DMS 273 (cell line): Measurements from ENCODE around the gene NUDT3.
"Not testable (repeated sequence)": the region's sequence is repeated elsewhere in the genome, so short reads cannot be mapped to it uniquely, and the experiment has no call there.

ENCODE experiments used
- DNase-seq: peaks from one replicate; lab custom pipeline; 2025; ENCODE audit not compliant: unreplicated experiment; lab: John Stamatoyannopoulos, UW

Gene NUDT3

GRCh38 chr6:34263484-34263883 lies 129.0 kb downstream of the NUDT3 start:
- not testable (repeated sequence) for DNase-seq

DNA sequence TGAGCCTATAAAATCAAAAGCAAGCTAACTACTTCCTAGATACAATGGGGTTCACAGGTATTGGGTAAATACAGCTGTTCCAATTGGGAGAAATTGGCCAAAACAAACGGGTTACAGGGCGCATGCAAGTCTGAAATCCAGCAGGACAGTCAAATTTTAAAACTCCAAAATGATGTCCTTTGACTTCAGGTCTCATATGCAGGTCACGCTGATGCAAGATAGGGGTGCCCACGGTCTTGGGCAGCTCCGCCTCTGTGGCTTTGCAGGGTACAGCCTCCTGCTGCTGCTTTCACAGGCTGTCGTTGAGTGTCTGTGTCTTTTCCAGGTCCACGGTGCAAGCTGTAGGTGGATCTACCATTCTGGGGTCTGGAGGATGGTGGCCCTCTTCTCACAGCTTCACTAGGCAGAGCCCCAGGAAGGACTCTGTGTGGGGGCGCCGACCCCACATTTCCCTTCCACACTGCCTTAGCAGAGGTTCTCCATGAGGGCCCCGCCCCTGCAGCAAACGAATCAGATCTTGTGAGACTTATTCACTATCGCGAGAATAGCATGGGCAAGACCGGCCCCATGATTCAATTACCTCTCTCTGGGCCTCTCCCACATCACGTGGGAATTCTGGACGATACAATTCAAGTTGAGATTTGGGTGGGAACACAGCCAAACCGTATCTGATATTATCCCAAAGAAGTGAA lies 131.7 kb downstream of the NUDT3 start:
- DNase-seq: no peak

- DNase-seq: no peak
Measured at GRCh38 chr6:34259529-34260069, 132.9 kb downstream of the NUDT3 start.

DNA sequence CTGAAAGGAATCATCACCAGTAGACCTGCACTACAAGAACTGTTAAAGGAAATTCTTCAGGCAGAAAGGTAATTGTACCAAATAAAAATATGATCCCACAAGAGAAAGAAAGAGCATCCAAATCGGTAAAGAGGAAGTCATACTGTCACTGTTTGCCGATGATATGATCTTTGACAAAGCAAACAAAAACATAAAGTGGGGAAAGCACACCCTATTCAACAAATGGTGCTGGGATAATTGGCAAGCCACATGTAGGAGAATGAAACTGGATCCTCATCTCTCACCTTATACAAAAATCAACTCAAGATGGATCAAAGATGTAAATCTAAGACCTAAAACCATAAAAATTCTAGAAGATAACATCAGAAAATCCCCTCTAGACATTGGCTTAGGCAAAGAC lies 140.1 kb downstream of the NUDT3 start:
- DNase-seq: not testable (repeated sequence)

DNA sequence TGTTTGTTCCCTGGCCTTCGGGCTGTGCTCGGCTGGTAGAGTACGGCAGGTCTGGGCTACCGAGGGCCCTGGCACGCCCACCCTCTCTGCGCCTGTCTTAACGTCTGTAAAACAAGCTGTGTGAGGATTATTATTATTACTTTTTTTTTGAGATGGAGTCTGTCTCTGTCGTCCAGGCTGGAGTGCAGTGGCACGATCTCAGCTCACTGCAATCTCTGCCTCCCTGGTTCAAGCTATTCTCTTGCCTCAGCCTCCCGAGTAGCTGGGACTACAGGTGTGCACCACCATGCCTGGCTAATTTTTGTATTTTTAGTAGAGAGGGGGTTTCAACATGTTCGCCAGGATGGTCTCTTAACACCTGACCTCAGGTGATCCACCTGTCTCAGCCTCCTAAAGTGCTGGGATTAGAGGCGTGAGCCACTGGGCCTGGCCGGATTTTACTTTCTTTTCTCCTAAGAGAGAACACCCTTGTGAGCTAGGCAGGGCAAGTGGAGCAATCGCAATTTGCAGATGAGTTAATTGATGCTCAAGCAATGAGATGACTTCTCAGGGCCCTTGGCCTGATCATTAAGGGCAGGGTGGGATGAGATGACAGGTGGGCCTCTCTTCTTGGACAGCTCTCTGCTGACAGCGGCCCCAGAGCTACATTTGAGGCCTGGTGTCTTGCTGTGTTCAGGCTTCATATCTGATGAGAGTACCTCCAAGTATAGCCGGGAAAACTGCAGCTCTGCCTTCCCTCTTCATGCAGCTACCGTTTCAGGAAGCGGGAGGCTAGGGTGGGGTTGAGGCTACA lies 142.8 kb downstream of the NUDT3 start:
- no peak for DNase-seq

- peak; percentile 98 for DNase-seq
Measured at GRCh38 chr6:34248727-34249468, 143.6 kb downstream of the NUDT3 start, which contains the start of gene SMIM29. SMIM29 (minus strand) TSS chr6:34249006; CDS start chr6:34247791, 1,215 bp downstream.

DNA sequence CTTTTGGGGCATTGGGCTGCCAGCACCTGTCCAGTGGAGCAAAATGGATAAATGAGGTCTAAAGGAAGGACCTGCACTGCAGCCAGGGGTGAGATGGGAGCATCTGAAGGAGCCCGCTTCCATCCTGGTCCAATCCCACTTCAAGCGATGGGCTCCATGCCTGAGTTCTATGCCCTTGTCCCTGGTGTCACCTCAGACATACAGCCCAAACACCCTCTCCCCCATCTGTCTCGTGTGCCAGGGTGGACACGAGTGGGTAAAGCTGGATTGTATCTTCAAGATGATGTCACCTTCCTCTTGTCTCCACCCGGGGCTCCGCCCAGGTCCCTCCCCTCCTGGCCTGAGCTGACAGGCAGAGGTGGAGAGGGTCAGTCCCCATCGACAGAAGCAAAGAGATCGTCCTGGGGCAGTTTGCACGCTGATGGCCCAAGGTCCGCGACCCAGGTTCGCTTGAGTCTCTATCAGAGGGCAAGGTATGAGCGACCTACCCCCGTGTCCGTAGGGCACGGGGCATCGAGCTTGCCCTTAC lies 144.2 kb downstream of the NUDT3 start:
- peak; percentile 62 for DNase-seq

- peak; percentile 62 for DNase-seq
Measured at GRCh38 chr6:34247481-34248197, 144.8 kb downstream of the NUDT3 start.

GRCh38 chr6:34246563-34247391 lies 145.7 kb downstream of the NUDT3 start:
- peak; percentile 97 for DNase-seq

DNA sequence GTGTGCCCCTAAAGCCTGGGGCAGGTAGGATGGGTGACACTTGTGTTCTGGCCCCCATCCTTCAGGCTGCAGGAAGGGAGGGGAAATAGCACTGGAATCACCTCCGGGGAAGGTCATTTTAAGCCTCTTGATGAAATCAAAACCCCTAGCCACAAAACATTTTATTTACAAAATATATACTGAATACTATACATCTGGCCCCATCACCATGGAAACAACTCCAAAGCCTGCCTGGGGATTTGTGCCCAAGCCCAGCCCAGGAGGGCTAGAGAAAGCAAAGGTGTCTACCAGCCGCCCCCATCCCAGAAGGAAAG lies 146.3 kb downstream of the NUDT3 start:
- DNase-seq: no peak

DNA sequence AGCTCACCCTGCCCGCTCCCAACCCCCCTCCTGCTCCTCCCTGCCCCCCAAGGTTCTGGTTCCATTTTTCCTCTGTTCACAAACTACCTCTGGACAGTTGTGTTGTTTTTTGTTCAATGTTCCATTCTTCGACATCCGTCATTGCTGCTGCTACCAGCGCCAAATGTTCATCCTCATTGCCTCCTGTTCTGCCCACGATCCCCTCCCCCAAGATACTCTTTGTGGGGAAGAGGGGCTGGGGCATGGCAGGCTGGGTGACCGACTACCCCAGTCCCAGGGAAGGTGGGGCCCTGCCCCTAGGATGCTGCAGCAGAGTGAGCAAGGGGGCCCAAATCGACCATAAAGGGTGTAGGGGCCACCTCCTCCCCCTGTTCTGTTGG lies 146.7 kb downstream of the NUDT3 start:
- DNase-seq: peak; percentile 34

DNA sequence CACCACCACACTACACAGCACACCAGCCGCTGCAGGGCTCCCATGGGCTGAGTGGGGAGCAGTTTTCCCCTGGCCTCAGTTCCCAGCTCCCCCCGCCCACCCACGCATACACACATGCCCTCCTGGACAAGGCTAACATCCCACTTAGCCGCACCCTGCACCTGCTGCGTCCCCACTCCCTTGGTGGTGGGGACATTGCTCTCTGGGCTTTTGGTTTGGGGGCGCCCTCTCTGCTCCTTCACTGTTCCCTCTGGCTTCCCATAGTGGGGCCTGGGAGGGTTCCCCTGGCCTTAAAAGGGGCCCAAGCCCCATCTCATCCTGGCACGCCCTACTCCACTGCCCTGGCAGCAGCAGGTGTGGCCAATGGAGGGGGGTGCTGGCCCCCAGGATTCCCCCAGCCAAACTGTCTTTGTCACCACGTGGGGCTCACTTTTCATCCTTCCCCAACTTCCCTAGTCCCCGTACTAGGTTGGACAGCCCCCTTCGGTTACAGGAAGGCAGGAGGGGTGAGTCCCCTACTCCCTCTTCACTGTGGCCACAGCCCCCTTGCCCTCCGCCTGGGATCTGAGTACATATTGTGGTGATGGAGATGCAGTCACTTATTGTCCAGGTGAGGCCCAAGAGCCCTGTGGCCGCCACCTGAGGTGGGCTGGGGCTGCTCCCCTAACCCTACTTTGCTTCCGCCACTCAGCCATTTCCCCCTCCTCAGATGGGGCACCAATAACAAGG lies 147.3 kb downstream of the NUDT3 start:
- not testable (repeated sequence) for DNase-seq

DNA sequence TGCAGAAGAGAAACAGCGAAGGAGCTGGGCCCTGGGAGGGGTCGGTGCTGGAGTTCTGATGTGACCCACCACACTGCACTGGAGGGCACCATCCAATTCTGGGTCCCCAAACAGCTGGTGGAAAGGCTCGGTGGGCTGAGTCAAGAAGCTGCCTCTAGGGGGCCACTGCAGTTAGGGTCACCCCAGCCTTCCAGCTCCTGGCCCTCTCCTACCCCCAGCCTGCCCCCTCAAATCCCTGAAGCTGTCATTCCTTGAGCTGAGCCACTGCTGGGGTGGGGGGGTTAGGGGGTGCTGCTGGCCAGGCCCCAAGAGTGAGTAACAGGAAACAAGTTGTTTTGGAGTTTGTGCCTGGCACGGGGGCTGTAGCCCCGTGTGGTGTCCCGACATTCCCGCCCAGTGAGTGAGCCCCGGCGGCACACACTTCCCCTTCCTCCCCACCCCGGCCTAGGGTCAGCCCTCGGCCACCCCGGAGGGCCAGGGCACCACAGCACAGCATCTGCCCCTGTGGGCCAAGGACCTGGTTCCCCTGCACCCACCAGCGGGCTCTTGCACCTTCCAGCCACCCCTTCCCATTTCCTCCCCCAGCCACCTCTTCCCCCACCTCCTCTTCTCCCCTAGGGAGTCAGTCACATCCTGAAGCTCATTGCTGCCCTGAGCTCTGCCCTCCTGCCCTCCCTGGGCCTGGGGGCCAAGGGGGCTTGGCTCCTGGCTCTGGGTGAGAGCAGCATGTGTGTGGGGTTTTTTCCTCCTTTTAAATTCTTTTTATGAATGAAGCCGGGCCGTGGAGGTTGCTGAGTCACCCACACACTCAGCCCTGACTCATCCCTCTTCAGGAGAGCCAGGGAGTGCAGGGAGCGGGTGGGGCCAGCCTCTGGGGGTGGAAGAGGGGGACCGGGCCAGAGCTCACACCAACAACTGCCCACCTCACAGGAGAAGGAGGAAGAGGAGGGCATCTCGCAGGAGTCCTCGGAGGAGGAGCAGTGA lies 148.3 kb downstream of the NUDT3 start:
- peak; percentile 81 for DNase-seq

DNA sequence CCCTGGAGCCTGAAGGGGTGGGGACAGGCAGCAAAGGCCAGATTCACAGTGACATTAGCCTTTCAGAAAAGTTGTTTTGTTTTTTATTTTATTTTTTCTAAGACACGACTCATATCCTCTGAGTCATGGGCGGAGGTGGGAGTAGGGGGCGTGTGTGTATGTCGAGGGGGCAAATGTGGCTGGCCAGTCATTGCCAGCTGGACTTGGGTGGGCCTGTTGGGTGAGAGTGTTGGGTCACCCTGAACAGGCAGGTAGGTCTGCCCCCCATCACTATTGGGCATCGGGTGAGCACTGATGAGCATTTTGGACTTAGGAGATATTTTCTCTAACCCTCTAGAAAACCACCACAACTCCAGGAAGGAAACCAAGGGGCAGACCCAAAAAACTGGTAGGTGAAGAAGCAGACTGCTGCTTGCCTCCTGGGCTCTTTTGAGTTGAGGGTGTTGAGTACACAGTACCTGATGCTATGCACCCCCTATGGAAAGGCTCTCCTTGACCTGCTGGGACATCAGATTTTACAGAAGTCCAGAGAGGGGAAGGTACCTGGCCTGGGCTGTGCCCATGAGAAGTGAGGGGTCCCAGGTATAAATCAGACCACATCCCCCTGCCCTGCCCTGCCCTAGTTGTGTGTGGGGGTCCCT lies 149.2 kb downstream of the NUDT3 start:
- peak; percentile 29 for DNase-seq

GRCh38 chr6:34242252-34243130 lies 150.0 kb downstream of the NUDT3 start:
- DNase-seq: no peak
